ENCODE measurements around the gene PIEZO2. TPM values are rescaled to one million over a fixed set of nuclear protein-coding genes. Genes with fewer than 3 reads are reported as not detected.

The PIEZO2 gene
- total RNA-seq, 1 experiment from 2014 or later: 5.5 TPM

GRCh38 chr18:10814336-10814735 lies 335.0 kb downstream of the PIEZO2 start:
- Histone ChIP-seq H3K36me3 (ENCODE audit: insufficient read depth, low read length, poor library complexity, severe bottlenecking) (no peaks in the 10 kb centered on the region), H3K27me3 (replicated peaks; ENCODE audit: insufficient read depth, low read depth, low read length, poor library complexity) (no peaks in the 10 kb centered on the region), H3K9me3 (ENCODE audit: low read depth, low read length, poor library complexity, severe bottlenecking) (no peaks in the 10 kb centered on the region), H3K27ac (ENCODE audit: low read depth, low read length, poor library complexity, severe bottlenecking) (no peak overlapping the region), H3K4me1 (ENCODE audit: insufficient read depth, low read length, poor library complexity, severe bottlenecking) (no peaks in the 10 kb centered on the region), H3K4me3 (ENCODE audit: low read depth, low read length, poor library complexity, severe bottlenecking) (no peak overlapping the region)
- no peak for DNase-seq (ENCODE audit: low spot score)
- BruUV-seq (replicated peaks): no TSS peak
- TF ChIP-seq EZH2 (IDR thresholded peaks at IDR 0.05; ENCODE audit: borderline replicate concordance, low read depth, low read length, poor library complexity, severe bottlenecking): no peak
- no peak for TF ChIP-seq CTCF (conservative IDR thresholded peaks at IDR 0.05; ENCODE audit: low read depth, low read length)
- CTCF ChIA-PET: no interaction called here
- intact Hi-C loops (cut with micrococcal nuclease; ENCODE audit: unreplicated experiment): no loop called here
- POLR2A ChIA-PET (ENCODE audit: low non-redundant PET): no interaction called here

- no TSS peak for BruUV-seq (replicated peaks)
Measured at GRCh38 chr18:10805587-10806118, 343.7 kb downstream of the PIEZO2 start.

GRCh38 chr18:10804126-10804525 lies 345.2 kb downstream of the PIEZO2 start:
- no TSS peak for BruUV-seq (replicated peaks)
- Histone ChIP-seq H3K9me3 (ENCODE audit: low read depth, low read length, poor library complexity, severe bottlenecking) (no peaks in the 10 kb centered on the region), H3K36me3 (ENCODE audit: insufficient read depth, low read length, poor library complexity, severe bottlenecking) (no peaks in the 10 kb centered on the region), H3K4me1 (ENCODE audit: insufficient read depth, low read length, poor library complexity, severe bottlenecking) (no peaks in the 10 kb centered on the region), H3K27me3 (replicated peaks; ENCODE audit: insufficient read depth, low read depth, low read length, poor library complexity) (peaks cover 13% of the 10 kb centered on the region), H3K27ac (ENCODE audit: low read depth, low read length, poor library complexity, severe bottlenecking) (no peak overlapping the region), H3K4me3 (ENCODE audit: low read depth, low read length, poor library complexity, severe bottlenecking) (no peak overlapping the region)
- ChIA-PET POLR2A (ENCODE audit: low non-redundant PET) (no interaction called here), CTCF (no interaction called here)
- intact Hi-C loops (cut with micrococcal nuclease; ENCODE audit: unreplicated experiment): no loop called here
- no peak for TF ChIP-seq CTCF (conservative IDR thresholded peaks at IDR 0.05; ENCODE audit: low read depth, low read length)
- TF ChIP-seq EZH2 (IDR thresholded peaks at IDR 0.05; ENCODE audit: borderline replicate concordance, low read depth, low read length, poor library complexity, severe bottlenecking): no peak
- no peak for DNase-seq (ENCODE audit: low spot score)

More at GRCh38 chr18:10805587-10806118, 343.7 kb downstream of the PIEZO2 start:
- no peak for DNase-seq (ENCODE audit: low spot score)
- H3K27ac ChIP-seq (ENCODE audit: low read depth, low read length, poor library complexity, severe bottlenecking): no peak overlapping the region
- peaks cover 13% of the 10 kb centered on the region for H3K27me3 ChIP-seq (replicated peaks; ENCODE audit: insufficient read depth, low read depth, low read length, poor library complexity)
- TF ChIP-seq EZH2 (IDR thresholded peaks at IDR 0.05; ENCODE audit: borderline replicate concordance, low read depth, low read length, poor library complexity, severe bottlenecking) (no peak), CTCF (conservative IDR thresholded peaks at IDR 0.05; ENCODE audit: low read depth, low read length) (no peak)
- POLR2A ChIA-PET (ENCODE audit: low non-redundant PET): no interaction called here
- H3K4me3 ChIP-seq (ENCODE audit: low read depth, low read length, poor library complexity, severe bottlenecking): no peak overlapping the region
- CTCF ChIA-PET: no interaction called here
- intact Hi-C loops (cut with micrococcal nuclease; ENCODE audit: unreplicated experiment): no loop called here
- H3K4me1 ChIP-seq (ENCODE audit: insufficient read depth, low read length, poor library complexity, severe bottlenecking): no peaks in the 10 kb centered on the region
- H3K36me3 ChIP-seq (ENCODE audit: insufficient read depth, low read length, poor library complexity, severe bottlenecking): no peaks in the 10 kb centered on the region
- no peaks in the 10 kb centered on the region for H3K9me3 ChIP-seq (ENCODE audit: low read depth, low read length, poor library complexity, severe bottlenecking)
